BE2C (cell line): ENCODE measurements around the gene OR10G4.

Experiments used
- DNase-seq: peaks from one replicate; pipeline ENCODE4 v3.0.0-alpha.2; 2020
- H3K27me3 ChIP-seq: fragments of 250-450 bp; sonication (Bioruptor Pico); 2 replicates; pipeline ENCODE4 v1.5.1; 2020; ENCODE audit warnings: mild to moderate bottlenecking
- H3K36me3 ChIP-seq: fragments of 250-450 bp; sonication (Bioruptor Pico); 2 replicates; pipeline ENCODE4 v1.5.1; 2020; ENCODE audit warnings: mild to moderate bottlenecking
- H3K4me1 ChIP-seq: fragments of 250-450 bp; sonication (Bioruptor Pico); 2 replicates; pipeline ENCODE4 v1.5.1; 2020
- H3K4me3 ChIP-seq: 2 replicates; pipeline ENCODE4 v1.5.1; 2011; ENCODE audit warnings: low read depth, low read length
- H3K9me3 ChIP-seq: fragments of 250-450 bp; sonication (Bioruptor Pico); 2 replicates; pipeline ENCODE4 v1.5.1; 2020
- TF ChIP-seq, protein P1 (sequence below): IDR thresholded peaks from 2 replicates; pipeline ENCODE4 v1.5.1; 2012; ENCODE audit warnings: mild to moderate bottlenecking, low read depth, low read length

OR10G4 gene

DNA sequence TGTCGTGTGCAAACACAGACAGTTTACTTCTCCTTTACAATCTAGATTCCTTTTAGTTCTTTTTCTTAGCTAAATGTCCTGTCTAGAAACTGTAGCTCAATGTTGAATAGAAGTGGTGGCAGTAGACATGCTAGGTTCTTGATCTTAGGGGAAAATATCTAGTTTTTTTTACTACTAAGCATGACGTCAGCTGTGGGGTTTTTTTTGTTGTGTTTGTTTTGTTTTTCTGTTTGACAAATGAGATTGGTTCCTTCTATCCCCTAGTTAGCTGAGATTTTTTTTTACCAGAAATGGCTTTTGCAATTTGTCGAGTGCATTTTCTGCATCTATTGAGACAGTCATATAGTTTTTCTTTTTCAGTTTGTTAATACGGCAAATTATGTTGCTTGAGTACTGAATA, 30.6 kb downstream of the OR10G4 start:
- H3K27me3 ChIP-seq = no peaks in the 10 kb centered on the region; the same call in 1 of the 2 replicates
- no peaks in the 10 kb centered on the region for H3K36me3 ChIP-seq
- H3K9me3 ChIP-seq = no peaks in the 10 kb centered on the region
- TF ChIP-seq, protein P1, sequence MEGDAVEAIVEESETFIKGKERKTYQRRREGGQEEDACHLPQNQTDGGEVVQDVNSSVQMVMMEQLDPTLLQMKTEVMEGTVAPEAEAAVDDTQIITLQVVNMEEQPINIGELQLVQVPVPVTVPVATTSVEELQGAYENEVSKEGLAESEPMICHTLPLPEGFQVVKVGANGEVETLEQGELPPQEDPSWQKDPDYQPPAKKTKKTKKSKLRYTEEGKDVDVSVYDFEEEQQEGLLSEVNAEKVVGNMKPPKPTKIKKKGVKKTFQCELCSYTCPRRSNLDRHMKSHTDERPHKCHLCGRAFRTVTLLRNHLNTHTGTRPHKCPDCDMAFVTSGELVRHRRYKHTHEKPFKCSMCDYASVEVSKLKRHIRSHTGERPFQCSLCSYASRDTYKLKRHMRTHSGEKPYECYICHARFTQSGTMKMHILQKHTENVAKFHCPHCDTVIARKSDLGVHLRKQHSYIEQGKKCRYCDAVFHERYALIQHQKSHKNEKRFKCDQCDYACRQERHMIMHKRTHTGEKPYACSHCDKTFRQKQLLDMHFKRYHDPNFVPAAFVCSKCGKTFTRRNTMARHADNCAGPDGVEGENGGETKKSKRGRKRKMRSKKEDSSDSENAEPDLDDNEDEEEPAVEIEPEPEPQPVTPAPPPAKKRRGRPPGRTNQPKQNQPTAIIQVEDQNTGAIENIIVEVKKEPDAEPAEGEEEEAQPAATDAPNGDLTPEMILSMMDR = no peak
- DNase-seq = no peak
- H3K4me3 ChIP-seq = no peak overlapping the region
- H3K4me1 ChIP-seq = no peaks in the 10 kb centered on the region

- no peaks in the 10 kb centered on the region for H3K9me3 ChIP-seq
- H3K4me1 ChIP-seq = no peaks in the 10 kb centered on the region
- no peak for DNase-seq
- TF ChIP-seq, protein P1 = no peak
- no peak overlapping the region for H3K4me3 ChIP-seq
- H3K36me3 ChIP-seq = no peaks in the 10 kb centered on the region
- H3K27me3 ChIP-seq = peaks cover 5% of the 10 kb centered on the region; the same call in 1 of the 2 replicates
Observed at GRCh38 chr11:124050748-124051147, 38.0 kb downstream of the OR10G4 start.

DNA sequence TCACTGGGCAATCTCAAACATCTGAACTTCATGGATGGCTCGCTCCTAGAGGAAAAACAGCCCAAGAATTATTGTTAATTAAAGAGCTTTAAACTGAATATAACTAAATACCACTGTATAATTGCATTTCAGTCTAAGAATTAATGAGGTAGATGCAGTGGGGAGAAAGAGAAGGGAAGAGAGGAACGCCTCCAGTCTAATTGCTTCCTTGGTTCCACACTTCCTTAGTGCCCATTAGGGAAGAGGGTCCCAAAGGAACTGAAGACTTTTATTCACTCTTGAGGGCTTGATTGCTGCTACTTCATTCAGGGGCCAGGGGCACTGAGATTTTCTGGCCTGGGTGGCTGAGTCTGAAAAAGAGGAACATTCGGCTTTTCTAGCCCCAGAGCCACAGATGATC, 40.2 kb downstream of the OR10G4 start:
- no peak for DNase-seq
- H3K4me1 ChIP-seq = no peaks in the 10 kb centered on the region
- H3K36me3 ChIP-seq = no peaks in the 10 kb centered on the region
- no peaks in the 10 kb centered on the region for H3K9me3 ChIP-seq
- no peak overlapping the region for H3K4me3 ChIP-seq
- peaks cover 5% of the 10 kb centered on the region; the same call in 1 of the 2 replicates for H3K27me3 ChIP-seq
- TF ChIP-seq, protein P1 = no peak
